Fibroblast of skin of left biceps (primary cell): ENCODE results near the gene HLA-DMB.
"Not testable (repeated sequence)": the region's sequence is repeated elsewhere in the genome, so short reads cannot be mapped to it uniquely, and the experiment has no call there.

Experiments used
- DNase-seq, 2 experiments: peaks; one replicate each; pipeline ENCODE4 v3.0.0-alpha.2; 2013; ENCODE audit warnings: low read depth in 2 of 2

HLA-DMB gene

GRCh38 chr6:32950010-32950409, 9.2 kb upstream of the HLA-DMB start:
- DNase-seq: no peak

- no peak for DNase-seq
Measured at GRCh38 chr6:32949113-32949512, 8.3 kb upstream of the HLA-DMB start.

DNA sequence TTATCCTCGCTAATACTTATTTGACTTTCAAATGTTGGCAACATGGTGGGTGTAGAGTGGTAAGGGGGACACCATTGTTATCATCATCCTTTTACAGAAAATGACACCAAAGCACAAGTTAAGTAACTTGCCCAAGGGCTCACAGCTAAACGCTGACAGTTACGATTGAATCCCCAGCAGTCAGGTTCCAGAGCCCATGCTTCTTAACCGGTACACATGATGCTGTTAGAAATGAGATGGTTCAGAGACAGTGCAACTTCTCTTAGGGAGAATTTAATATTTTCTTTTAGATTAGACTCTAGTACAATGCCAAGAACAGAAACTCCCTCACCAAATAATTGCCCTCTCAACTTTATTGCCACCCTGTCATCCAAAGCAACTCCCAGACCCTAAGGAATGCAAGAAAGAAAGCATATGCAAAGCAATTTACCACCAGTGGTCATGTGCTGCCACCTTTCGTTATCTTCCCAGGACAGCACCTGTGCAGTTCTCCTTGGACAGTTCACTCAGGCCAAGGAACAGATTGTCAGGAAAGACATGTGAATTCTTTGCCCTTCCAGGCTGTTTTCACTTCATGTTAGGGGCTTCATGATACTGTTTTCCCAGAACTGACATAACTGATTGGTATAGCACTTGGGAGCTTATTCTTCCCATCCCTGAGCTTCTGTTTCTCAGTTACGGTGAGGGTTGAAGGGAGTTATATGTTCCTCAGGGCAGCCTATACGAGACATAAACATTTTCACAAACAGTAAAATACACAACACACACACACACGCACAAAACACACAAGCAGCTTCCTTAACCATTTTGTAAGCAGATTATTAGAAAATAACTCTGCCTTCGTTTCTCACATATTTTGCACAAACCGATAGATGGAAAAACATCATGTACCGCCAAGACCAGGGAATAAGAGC, 7.0 kb upstream of the HLA-DMB start:
- DNase-seq: peak in 1 of 2 experiments; percentile 9

- DNase-seq: no peak
Measured at GRCh38 chr6:32946893-32947292, 6.1 kb upstream of the HLA-DMB start.

DNA sequence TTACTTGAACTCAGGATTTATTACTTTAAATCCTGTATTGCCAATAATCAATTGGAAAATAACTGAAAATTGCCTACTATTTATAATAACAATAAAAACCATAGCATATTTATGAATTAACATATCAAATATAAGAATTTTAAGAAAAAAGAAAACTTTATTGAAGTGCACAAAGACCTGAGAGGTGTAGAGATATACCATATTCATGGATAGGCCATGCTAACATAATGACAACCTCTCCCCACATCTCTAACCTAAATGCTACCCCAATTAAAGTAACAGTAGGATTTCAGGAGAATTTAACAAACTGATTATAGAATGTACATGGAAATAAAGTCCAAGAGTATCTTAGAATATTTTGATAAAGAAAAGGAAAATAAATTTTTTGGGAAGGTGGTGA, 5.1 kb upstream of the HLA-DMB start:
- no peak for DNase-seq

DNA sequence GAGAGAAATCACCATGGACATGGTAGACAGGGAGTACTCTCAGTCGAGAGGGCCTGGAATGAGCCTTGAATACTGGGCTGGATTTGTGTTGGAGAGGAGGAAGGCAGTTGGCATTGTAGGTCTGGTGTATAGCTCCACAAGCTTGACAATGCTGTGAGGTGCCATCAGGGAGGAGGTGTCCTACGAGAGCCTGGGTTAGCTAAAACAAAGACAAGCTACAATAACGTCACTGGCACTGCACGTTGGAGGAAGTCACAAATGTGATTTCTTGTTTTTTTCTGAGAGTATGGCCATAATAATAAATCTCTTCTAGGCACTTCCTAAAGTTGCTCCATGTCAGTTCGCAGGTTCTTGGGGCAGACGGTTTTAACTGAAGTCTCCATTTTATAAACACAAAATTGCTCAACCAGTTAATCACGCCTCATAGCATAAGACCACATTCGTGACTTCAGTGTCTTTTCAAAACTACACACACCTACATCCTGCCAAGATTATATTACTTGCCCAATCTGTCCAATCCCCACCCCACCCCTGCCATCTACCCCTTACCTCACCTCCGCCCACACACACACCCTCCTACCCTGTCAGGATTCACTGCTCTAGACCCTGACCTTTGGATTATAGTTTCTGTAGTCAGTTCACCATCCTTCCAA, 4.4 kb upstream of the HLA-DMB start:
- no peak for DNase-seq

DNA sequence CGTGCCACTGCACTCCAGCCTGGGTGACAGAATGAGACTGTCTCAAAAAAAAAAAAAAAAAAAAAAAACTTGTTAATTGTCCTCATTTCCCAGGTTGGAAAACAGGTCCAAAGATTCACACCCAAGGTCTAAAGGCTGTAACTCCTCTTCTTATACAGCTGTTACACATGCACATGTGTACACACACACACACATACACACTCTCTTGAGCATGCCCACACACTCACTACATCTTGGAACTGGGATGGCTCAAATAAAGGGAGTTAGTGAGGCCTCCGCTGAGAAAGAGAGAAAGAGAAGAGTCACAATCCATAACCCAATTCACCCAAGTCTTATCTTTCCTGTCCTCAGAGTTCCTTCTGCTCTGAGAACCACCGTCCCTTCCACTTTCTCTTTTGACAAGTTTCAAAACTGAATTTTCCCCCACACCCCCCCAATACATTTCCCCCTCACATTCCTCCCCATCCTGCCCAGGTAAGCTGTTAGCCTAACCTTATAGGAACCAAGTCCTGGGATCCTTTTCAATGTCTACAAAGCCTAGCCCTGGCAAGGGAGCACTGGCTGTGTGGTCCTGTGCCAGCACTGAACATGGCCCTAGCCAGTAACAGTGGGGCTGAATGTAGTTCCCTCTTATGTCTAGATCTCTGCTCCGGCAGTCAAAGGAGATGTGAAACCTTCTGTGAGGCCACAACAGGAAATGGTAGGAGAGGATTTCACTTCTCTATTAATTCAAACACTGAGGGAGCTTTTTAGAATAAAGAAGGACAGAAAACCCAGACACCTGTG, 3.2 kb upstream of the HLA-DMB start:
- DNase-seq: no peak

DNA sequence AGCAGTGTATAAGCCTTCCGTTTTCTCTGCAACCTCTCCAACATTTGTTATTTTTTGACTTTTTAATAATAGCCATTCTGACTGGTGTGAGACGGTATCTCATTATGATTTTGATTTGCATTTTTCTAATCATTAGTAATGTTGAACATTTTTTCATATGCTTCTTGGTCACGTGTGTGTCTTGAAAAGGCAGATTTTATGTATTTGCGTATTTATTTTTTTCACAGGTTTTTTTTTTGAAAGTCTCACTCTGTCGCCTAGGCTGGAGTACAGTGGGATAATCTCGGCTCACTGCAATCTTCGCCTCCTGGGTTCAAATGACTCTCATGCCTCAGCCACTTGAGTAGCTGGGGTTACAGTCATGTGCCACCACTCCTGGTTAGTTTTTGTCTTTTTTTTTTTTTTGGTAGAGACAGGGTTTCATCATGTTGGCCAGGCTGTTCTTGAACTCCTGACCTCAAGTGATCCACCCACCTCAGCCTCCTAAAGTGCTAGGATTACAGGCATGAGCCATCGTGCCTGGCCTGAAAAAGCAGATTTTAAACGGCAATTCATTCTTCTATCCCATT, 1.8 kb upstream of the HLA-DMB start:
- DNase-seq: not testable (repeated sequence)

DNA sequence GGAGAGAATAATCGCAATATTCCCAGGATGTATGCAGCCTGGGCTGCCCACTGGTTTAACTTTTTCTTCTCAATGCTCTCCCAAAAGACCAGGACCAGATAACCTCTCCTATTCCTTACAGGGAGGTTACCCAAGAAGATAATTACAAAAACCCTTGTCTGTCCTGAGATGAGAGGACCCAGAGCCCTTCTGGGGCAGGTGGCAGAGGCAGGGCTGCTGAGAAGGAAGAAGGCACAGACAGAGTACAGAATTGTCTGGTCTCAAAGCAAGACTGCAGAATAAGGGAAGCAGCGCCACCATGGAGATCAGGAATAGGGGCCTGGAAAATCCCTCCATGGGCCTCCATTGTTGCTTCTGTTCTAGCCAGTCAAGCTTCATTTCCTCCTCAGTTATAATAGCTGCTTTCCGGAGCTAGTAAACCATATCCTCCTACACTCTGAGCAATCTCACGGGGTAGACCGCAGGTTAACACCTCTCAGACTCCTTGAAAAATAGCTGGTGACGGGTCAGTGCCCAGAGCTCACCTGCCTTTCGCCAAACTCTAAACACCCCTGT, 463 bp upstream of the HLA-DMB start:
- no peak for DNase-seq

DNA sequence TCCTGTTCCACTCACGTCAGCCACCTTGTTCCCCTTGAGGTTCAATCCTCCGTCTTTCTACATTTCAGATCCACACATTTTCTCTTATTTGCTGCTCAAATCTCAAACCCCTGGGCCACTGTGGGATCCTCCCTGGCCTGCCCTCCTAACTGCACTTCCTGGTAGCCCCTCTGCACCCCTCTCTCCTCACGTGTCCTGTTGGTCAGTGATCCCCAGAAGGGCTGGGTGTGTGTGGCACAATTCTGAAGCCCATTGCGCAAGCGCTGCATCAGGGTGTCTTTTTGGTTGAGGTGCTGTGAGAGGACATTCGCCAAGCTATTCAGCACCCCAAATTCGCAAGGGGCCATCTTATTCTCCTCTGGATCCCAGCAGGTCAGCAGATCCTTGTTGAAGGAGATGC, 2.3 kb downstream of the HLA-DMB start:
- no peak for DNase-seq

GRCh38 chr6:32937230-32937633, 3.6 kb downstream of the HLA-DMB start:
- DNase-seq: no peak

GRCh38 chr6:32936239-32937152, 4.3 kb downstream of the HLA-DMB start:
- DNase-seq: no peak

DNA sequence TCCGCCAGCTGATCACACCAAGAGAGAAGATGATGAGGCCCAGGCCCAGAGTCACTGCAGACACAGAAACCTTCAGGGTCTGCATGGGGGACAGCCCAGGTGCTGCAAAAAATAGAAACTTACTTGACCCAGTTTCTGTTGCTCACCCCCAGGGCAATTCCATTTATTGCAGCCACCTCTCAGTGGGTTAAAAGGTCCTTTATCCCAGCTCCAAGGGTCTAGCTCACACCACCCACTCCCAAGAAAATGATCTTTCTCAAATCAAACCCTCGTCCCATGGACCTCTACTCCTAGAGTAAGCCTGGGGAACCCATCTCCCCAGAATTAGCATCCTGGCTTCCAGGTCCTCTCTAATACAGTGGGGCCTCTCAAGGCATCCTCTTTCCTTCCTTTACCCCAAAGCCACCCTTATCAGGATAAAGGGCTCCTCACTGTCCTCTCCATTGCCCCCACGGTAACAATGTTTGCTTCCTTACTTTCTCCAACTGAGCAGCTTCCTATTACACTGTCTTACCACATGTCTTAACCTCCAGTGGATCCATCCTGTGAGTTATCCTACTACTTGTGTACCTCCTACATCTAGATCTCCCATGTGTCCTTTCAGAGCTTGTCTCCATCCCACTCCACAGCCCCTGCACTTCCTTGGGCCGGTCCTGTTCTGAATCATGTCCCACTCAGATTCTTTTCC, 5.1 kb downstream of the HLA-DMB start:
- no peak for DNase-seq

- DNase-seq: peak; percentile 21 to 33
Measured at GRCh38 chr6:32933661-32934085, 7.2 kb downstream of the HLA-DMB start.

GRCh38 chr6:32932132-32932868, 8.5 kb downstream of the HLA-DMB start:
- DNase-seq: peak in 1 of 2 experiments; percentile 21

- no peak for DNase-seq
Measured at GRCh38 chr6:32931211-32931610, 9.6 kb downstream of the HLA-DMB start.

DNA sequence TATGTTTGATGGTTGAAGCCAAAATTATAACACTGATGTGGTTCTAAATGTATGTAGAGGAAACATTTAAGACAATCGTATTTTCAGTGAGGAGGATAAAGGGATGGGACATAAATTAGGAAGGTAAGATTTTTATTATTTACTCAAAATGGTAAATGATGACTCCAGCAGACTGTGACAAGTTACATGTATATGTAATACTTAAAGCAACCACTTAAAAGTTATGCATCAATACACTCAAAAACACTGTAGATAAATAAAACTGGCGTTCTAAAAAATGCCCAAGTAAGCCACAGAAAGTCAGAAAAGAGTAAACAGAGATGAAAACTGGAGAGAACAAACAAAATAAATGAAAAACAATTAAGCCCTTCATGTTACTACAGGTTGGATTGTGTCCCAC, 18.7 kb downstream of the HLA-DMB start:
- DNase-seq: no peak

DNA sequence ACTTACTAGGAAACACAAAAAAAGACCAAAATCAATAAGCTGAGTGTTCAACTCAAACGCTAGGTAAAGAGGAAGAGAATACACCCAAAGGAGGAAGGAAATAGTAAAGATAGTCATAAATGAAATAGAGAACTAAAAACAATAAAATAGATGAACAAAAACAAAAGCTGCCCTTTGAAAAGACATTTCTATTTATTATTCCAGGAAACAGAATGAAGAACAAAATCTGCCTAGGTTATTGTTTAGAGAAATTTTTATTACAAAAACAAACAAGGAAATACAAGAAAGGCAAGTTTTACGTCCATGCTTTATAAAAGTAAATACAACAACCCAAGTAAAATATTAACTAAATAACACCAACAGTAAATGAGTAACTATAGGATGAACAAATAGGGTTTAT, 20.1 kb downstream of the HLA-DMB start:
- no peak for DNase-seq

- DNase-seq: no peak
Measured at GRCh38 chr6:32912951-32913350, 27.9 kb downstream of the HLA-DMB start.
